Type B pancreatic cell (in vitro differentiated cells): Measurements from ENCODE around the gene GLI2. TPM values are rescaled to one million over a fixed set of nuclear protein-coding genes. Genes with fewer than 3 reads are reported as not detected.

Experiments used
- DNase-seq: peaks from one replicate; pipeline ENCODE4 v3.0.0; 2021; ENCODE audit warnings: mixed read lengths; ENCODE audit not compliant: unreplicated experiment; ENCODE audit errors: extremely low spot score
- H3K27ac Mint-ChIP-seq: 2 replicates; pipeline ENCODE4 v1.8.0; 2021; ENCODE audit warnings: mild to moderate bottlenecking, mixed read lengths
- H3K27me3 Mint-ChIP-seq: 2 replicates; pipeline ENCODE4 v1.8.0; 2021; ENCODE audit warnings: mixed read lengths
- H3K36me3 Mint-ChIP-seq: 2 replicates; pipeline ENCODE4 v1.8.0; 2021; ENCODE audit warnings: mixed read lengths
- H3K4me1 Mint-ChIP-seq: one replicate; pipeline ENCODE4 v1.8.0; 2021; ENCODE audit warnings: mixed read lengths; ENCODE audit not compliant: unreplicated experiment
- H3K4me3 Mint-ChIP-seq: 2 replicates; pipeline ENCODE4 v1.8.0; 2021; ENCODE audit warnings: mild to moderate bottlenecking, mixed read lengths
- H3K9me3 Mint-ChIP-seq: 2 replicates; pipeline ENCODE4 v1.8.0; 2021; ENCODE audit warnings: mixed read lengths
- CTCF ChIP-seq: fragments of 200-600 bp; sonication (generic); conservative IDR thresholded peaks from 2 replicates; pipeline ENCODE4 v1.5.0; 2021; ENCODE audit warnings: antibody characterized with exemption, mild to moderate bottlenecking
- total RNA-seq: library from RNA; stranded (reverse); gene quantifications from 2 replicates; pipeline ENCODE4 v1.2.1, GENCODE V29; 2021; ENCODE audit warnings: low replicate concordance

GLI2 gene
- total RNA-seq, 1 donor from 2014 or later, result 28.6 TPM

GRCh38 chr2:120710256-120710655 is 25.4 kb upstream of the GLI2 start:
- Mint-ChIP-seq H3K4me1 (no peaks in the 10 kb centered on the region), H3K27me3 (peaks cover 52% of the 10 kb centered on the region), H3K9me3 (no peaks in the 10 kb centered on the region), H3K36me3 (no peaks in the 10 kb centered on the region), H3K4me3 (no peak overlapping the region), H3K27ac (no peak overlapping the region)
- DNase-seq, result no peak
- TF ChIP-seq CTCF, result no peak

DNA sequence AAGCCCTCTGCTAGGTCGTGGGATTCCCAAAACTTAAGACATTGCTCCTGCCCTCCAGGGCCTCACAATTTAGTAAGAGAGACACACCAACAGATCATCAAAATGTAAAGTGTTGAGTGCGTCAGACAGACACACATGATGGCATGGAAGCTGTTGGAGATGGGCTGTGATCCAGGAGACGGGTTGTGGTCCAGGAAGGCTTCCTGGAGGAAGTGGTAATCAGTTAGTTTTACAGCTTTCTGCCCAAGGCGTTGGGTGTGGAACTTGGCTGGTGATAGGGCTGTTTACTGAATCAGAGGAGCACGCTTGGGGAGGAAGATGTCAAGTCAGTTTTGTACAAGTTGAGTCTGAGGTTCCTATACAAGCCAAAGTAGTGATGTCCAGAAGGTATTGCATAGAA is 24.0 kb upstream of the GLI2 start:
- no peaks in the 10 kb centered on the region for H3K9me3 Mint-ChIP-seq
- no peak for TF ChIP-seq CTCF

GRCh38 chr2:120712180-120712681 is 23.4 kb upstream of the GLI2 start:
- Mint-ChIP-seq H3K27ac (no peak overlapping the region), H3K9me3 (no peaks in the 10 kb centered on the region), H3K36me3 (no peaks in the 10 kb centered on the region), H3K27me3 (peaks cover 48% of the 10 kb centered on the region), H3K4me3 (no peak overlapping the region), H3K4me1 (no peaks in the 10 kb centered on the region)
- TF ChIP-seq CTCF, result no peak
- DNase-seq, result no peak

More for the DNA sequence above, 24.0 kb upstream of the GLI2 start:
- H3K4me1 Mint-ChIP-seq, result no peaks in the 10 kb centered on the region
- no peaks in the 10 kb centered on the region for H3K36me3 Mint-ChIP-seq
- DNase-seq, result no peak
- no peak overlapping the region for H3K27ac Mint-ChIP-seq
- H3K27me3 Mint-ChIP-seq, result peaks cover 53% of the 10 kb centered on the region
- no peak overlapping the region for H3K4me3 Mint-ChIP-seq

GRCh38 chr2:120715353-120715752 is 20.3 kb upstream of the GLI2 start:
- TF ChIP-seq CTCF, result no peak

GRCh38 chr2:120715941-120716340 is 19.7 kb upstream of the GLI2 start:
- Mint-ChIP-seq H3K27ac (no peak overlapping the region), H3K4me1 (no peaks in the 10 kb centered on the region), H3K27me3 (peaks cover 27% of the 10 kb centered on the region), H3K36me3 (no peaks in the 10 kb centered on the region), H3K4me3 (no peak overlapping the region), H3K9me3 (no peaks in the 10 kb centered on the region)
- TF ChIP-seq CTCF, result no peak
- DNase-seq, result no peak

More at GRCh38 chr2:120715353-120715752, 20.3 kb upstream of the GLI2 start:
- Mint-ChIP-seq H3K36me3 (no peaks in the 10 kb centered on the region), H3K9me3 (no peaks in the 10 kb centered on the region), H3K27me3 (peaks cover 31% of the 10 kb centered on the region), H3K4me3 (no peak overlapping the region), H3K27ac (no peak overlapping the region), H3K4me1 (no peaks in the 10 kb centered on the region)
- DNase-seq, result no peak
